Cardiac muscle cell (in vitro differentiated cells and primary cell): Measurements from ENCODE around the gene POC1A. TPM values are rescaled to one million over a fixed set of nuclear protein-coding genes. Genes with fewer than 3 reads are reported as not detected.

ENCODE experiments used
- DNase-seq, 2 donors: peaks; one replicate each; pipeline versions ENCODE4 v3.0.0 to v3.0.0-alpha.2; 2010 to 2017; ENCODE audit warnings: low read depth in 1 of 2, low spot score in 1 of 2
- H3K27ac ChIP-seq: fragments of 200-600 bp; sonication (generic); 2 replicates; pipeline ENCODE4 v1.5.1; 2016
- H3K27me3 ChIP-seq: fragments of 200-600 bp; sonication (generic); 2 replicates; pipeline ENCODE4 v1.6.0; 2016; ENCODE audit warnings: control low read depth
- H3K36me3 ChIP-seq: fragments of 200-600 bp; sonication (generic); 2 replicates; pipeline ENCODE4 v1.5.1; 2016; ENCODE audit warnings: control low read depth
- H3K4me1 ChIP-seq: fragments of 200-600 bp; sonication (generic); 2 replicates; pipeline ENCODE4 v1.8.1; 2017; ENCODE audit warnings: low read depth, mild to moderate bottlenecking, mixed run types
- H3K4me3 ChIP-seq: fragments of 200-600 bp; sonication (generic); 2 replicates; pipeline ENCODE4 v1.5.1; 2016; ENCODE audit warnings: mild to moderate bottlenecking
- H3K9me3 ChIP-seq: fragments of 200-600 bp; sonication (generic); 2 replicates; pipeline ENCODE4 v1.5.1; 2017; ENCODE audit warnings: low read depth, mild to moderate bottlenecking, control low read depth
- CTCF ChIP-seq: IDR thresholded peaks from 2 replicates; pipeline ENCODE4 v1.5.1; 2012; ENCODE audit warnings: low read depth, mild to moderate bottlenecking, low read length
- polyA plus RNA-seq: library from polyadenylated mRNA; unstranded; fragments of >200 nt; fragmentation: Nextera tagmentation; extraction: Ambion mirVana; gene quantifications from 2 replicates; pipeline ENCODE4 v1.2.1, GENCODE V29; 2016
- total RNA-seq: library from RNA; depleted of rRNA; stranded (reverse); fragments of >200 nt; gene quantifications from 2 replicates; pipeline ENCODE4 v1.2.3, GENCODE V29; 2016

Gene POC1A
- total and polyA plus RNA-seq, 2 experiments from 2014 or later: 10.6 to 12.4 TPM

- no peak for TF ChIP-seq CTCF
- Histone ChIP-seq H3K27ac (peak overlapping the region; percentile 77), H3K4me3 (peak overlapping the region; percentile 36), H3K27me3 (no peaks in the 10 kb centered on the region), H3K36me3 (no peaks in the 10 kb centered on the region), H3K4me1 (peaks cover 16% of the 10 kb centered on the region), H3K9me3 (no peaks in the 10 kb centered on the region)
- DNase-seq: peak; percentile 99
Measured at GRCh38 chr3:52056968-52057811, 97.0 kb downstream of the POC1A start.

- peak; percentile 76 to 88 for DNase-seq
Measured at GRCh38 chr3:52056521-52056967, 97.7 kb downstream of the POC1A start, which contains the start of gene DUSP7. DUSP7 (minus strand) TSS chr3:52056571; CDS start chr3:52056366, 205 bp downstream.

GRCh38 chr3:52055537-52056351 is 98.5 kb downstream of the POC1A start:
- H3K27me3 ChIP-seq: no peaks in the 10 kb centered on the region
- DNase-seq: peak; percentile 59 to 80
- peaks cover 16% of the 10 kb centered on the region for H3K4me1 ChIP-seq
- H3K27ac ChIP-seq: peak overlapping the region; percentile 40
- peaks cover 6% of the 10 kb centered on the region for H3K36me3 ChIP-seq
- H3K4me3 ChIP-seq: peak overlapping the region; percentile 78
- no peaks in the 10 kb centered on the region for H3K9me3 ChIP-seq
- TF ChIP-seq CTCF: peak; percentile 10

More at GRCh38 chr3:52056521-52056967, 97.7 kb downstream of the POC1A start, which contains the start of gene DUSP7:
- no peak for TF ChIP-seq CTCF
- Histone ChIP-seq H3K4me1 (peaks cover 16% of the 10 kb centered on the region), H3K27me3 (no peaks in the 10 kb centered on the region), H3K27ac (peak within 1 kb of the TSS; percentile 77), H3K4me3 (peak within 1 kb of the TSS; percentile 78), H3K9me3 (no peaks in the 10 kb centered on the region), H3K36me3 (peaks cover 3% of the 10 kb centered on the region)

- Histone ChIP-seq H3K27ac (peak overlapping the region; percentile 68), H3K4me1 (peaks cover 16% of the 10 kb centered on the region), H3K27me3 (no peaks in the 10 kb centered on the region), H3K9me3 (no peaks in the 10 kb centered on the region), H3K36me3 (peaks cover 12% of the 10 kb centered on the region), H3K4me3 (peak overlapping the region; percentile 78)
- DNase-seq: peak in 1 of 2 donors; percentile 45
- peak; percentile 50 for TF ChIP-seq CTCF
Measured at GRCh38 chr3:52054661-52055511, 99.3 kb downstream of the POC1A start.
